ENCODE measurements around the gene TASOR2. TPM values are rescaled to one million over a fixed set of nuclear protein-coding genes. Genes with fewer than 3 reads are reported as not detected.

Gene TASOR2
- total RNA-seq, 1 donor from 2014 or later = 102 TPM

DNA sequence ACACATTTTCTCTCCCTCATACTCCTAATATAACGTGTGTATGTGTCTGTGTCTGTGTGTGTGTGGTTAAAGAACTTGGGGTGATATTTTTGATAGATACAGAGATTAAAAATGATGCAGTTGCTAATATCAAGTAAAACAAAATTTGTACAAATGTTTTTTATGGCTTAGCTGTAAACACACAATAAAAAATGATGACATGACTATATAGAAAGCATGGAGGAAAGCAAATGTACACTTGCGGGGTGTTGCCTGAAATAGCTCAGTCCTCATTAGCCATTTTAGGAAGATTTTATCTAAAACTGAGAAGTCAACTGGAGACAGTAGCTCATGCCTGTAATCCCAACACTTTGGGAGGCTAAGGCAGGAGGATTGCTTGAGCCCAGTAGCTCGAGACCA lies 5.6 kb upstream of the TASOR2 start:
- DNase-seq (ENCODE audit: low spot score in 2 of 2) (no peak), FAIRE-seq (no peak)

DNA sequence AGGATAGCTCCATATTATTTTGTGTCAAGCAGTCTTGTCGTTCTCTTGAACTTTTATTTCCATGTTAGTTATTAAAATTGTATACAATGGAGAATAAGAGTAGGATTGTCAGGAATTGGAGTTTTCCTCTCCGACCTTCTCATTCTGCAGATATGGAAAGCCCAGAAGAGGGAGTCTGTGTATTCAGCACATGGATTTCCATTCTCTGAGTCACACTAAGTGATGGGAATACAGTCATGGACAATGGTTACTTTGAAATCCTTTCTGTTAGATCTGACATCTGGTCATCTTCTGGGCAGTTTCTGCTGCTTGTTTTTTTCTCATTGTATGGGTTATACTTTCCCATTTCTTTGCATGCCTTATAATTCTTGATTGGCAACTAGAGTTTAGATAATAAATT lies 5.0 kb upstream of the TASOR2 start:
- no peak for FAIRE-seq
- no peak for DNase-seq (ENCODE audit: low spot score in 2 of 2)

- no peak for FAIRE-seq
Observed at GRCh38 chr10:5681930-5682329, 2.7 kb upstream of the TASOR2 start.

DNA sequence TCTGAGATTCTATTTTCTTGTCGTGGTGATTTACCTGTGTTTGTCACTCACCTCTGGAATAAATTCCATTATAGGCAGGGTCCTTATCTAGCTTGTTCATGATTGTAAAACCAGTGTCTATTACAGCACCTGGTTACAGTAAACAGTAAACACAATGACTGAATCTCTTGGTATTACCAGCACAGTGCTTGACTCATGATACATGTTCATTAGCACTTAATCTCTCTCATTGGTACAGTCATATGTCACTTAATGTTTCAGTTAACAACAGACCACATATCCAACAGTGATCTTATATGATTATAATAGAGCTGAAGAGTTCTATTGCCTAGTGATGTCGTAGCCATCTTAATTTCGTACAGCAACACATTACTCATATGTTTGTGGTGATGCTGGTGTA lies 1.6 kb upstream of the TASOR2 start:
- DNase-seq (ENCODE audit: low spot score in 2 of 2) (no peak), FAIRE-seq (no peak)

More at GRCh38 chr10:5681930-5682329, 2.7 kb upstream of the TASOR2 start:
- no peak for DNase-seq (ENCODE audit: low spot score in 2 of 2)

DNA sequence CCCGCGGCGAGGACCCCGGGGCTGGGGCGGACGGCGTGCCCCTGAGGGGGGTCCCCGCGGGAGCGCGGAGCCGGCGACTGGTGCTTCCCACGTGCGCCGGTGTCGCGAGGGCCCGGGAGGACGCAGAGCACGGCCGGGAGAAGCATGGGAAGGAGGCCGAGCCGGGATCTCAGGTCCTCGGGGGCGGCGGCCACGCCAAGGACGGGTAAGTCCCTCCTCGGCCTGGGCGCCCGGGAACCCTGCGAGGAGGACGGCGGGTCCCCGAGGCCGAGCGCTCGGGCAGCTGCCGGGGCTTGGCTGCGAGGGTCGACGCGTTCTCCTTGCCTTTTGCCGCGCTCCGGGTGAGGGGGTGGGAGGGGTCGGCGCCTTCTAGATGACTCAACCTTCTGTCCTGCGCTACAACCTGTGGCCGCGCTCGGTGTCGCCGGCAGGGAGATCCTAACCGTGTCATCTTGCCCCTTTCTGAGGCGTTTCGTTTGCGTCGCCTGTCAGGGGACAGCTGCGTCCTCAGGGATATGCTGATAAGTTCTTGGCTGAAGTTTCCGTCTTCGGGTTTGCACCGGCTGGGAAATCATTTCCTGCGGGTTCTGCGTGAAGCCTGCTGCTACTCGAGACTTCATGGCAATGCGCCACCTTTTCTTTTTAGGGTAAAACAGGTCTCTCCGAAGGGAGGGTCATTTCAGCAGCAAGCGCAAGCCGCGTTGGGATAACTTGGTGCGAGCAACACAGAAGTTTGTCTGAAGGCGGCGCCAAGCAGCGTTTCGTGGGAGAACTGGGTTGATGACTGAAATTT lies 529 bp downstream of the TASOR2 start:
- DNase-seq (ENCODE audit: low spot score in 2 of 2) (peak in 1 of 2 donors; percentile 58), FAIRE-seq (no peak)

DNA sequence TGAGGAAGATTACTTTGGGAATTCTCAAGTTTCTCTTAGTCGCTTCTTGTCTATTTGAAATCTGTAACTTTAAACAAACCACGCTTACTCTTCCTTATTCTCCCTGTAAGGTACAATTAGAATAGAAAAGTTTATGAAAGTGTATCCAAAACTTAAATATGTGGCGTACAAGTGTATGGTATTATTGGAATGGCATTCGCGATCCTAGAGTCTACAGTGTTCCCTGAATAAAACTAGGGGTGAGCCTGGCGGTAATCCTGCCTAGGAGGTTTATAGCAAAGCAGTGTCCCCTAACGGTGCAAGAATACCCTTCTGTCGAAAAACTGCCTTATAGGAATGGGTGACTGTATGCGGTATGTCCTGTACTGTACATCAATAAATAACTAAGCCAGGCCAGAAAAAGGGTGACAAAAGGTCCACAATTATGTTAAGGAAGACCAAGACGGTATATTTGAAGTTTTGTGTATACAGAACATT lies 1.2 kb downstream of the TASOR2 start:
- DNase-seq (ENCODE audit: low spot score in 2 of 2) = no peak
- FAIRE-seq = no peak

- FAIRE-seq = no peak
- no peak for DNase-seq (ENCODE audit: low spot score in 2 of 2)
Observed at GRCh38 chr10:5688587-5688986, 3.9 kb downstream of the TASOR2 start.

- DNase-seq (ENCODE audit: low spot score in 2 of 2) (no peak), FAIRE-seq (no peak)
Observed at GRCh38 chr10:5691786-5692185, 7.1 kb downstream of the TASOR2 start.

DNA sequence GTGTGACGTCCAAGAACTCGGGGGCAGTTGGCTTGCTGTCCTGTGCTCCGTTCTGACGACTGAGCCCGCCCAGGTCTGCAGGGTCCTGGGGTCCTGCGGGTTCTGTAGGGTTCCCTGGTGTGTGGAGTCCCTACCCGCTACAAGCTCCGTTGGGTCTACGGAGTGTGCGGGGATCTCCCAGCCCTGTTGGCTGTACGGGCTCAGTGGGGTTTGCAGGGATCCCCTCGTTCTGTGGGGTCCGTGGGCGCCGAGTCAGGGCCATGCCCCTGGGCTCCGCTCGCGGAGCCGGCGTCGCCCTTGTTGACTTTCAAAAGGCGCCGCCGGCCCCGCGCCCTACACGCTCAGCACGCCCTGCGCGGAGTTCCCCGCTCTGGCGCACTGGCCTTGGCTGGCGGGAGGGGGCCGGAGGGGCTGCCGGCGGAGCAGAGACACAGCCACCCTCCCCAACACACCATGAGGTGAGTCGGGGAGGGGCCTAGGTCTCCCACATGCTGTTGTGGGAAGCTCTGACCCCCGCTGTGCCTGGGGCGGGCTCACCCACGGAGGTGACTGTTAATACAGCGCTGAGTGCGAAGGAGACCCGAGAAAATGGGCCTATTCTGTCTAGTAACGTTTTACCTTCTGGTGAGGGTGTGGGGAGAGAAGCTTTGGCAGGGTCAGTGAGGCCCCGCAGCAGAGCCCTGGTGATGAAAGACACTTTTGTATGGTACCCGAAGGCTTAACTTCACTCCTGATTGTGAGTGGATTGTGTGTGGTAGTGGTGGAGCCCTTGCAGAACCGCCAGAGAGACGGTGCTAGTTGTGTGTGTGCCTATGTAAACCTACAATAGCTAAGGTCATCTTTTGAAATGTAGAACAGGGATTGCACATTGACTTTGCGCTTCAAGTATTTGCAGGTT lies 8.1 kb downstream of the TASOR2 start:
- no peak for FAIRE-seq

DNA sequence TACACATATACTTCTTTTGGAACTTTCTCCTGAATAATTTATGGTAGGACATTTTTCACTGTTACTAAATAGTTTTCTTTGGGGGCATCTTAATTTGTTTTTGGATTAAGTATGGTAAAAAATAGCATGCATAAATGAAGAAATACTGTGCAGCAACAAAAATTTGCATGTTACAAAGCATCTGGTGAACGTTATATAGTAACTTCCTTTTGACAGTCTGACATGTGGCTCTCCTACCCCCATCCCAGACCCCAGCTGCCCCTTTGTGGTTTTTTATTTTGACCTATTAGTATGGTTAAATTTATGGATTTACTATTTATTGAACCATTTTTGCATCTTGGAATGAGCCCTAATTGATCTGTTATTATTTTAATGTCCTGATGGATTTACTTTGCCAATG lies 9.9 kb downstream of the TASOR2 start:
- no peak for FAIRE-seq
- no peak for DNase-seq (ENCODE audit: low spot score in 2 of 2)

More for the DNA sequence above, 8.1 kb downstream of the TASOR2 start:
- DNase-seq (ENCODE audit: low spot score in 2 of 2) = peak in 1 of 2 donors; percentile 40

- no peak for DNase-seq (ENCODE audit: low spot score in 2 of 2)
- no peak for FAIRE-seq
Observed at GRCh38 chr10:5697342-5697741, 12.7 kb downstream of the TASOR2 start.

DNA sequence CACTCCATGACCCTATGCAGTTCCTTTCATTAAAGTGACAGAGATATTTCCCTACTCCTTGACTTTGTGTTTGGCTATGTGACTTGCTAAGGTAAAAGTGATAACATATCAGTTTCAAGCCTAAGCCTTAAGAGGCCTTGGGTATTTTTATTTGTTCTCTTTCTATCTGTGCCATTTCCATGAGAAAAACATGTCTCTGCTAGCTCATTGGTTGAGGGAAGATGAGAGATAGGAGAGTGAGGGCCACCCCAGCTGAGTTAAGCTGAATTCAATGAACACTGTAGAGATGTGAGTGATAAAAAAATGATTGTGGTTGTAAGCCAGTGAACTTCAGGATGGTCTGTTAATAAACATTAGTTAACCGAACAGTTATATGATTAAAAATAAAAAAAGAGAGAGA lies 13.4 kb downstream of the TASOR2 start:
- FAIRE-seq = no peak
- DNase-seq (ENCODE audit: low spot score in 2 of 2) = no peak

DNA sequence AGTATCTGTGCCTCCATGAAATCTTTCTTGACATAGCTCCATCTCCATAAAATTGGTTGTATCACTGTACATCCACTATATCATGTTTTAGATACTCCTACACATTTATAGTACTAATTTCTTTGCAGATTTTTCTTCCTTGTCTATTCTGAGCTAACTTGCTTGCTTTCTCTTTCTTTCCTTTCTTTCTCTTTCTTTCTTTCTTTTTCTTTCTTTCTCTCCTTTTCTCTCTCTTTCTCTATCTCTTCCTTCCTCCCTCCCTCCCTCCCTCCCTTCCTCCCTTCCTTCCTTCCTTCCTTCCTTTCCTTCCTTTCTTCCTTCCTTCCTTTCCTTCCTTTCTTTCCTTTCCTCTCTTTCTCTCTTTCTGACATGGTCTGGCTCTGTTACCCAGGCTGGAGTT lies 23.7 kb downstream of the TASOR2 start:
- FAIRE-seq (no peak), DNase-seq (ENCODE audit: low spot score in 2 of 2) (no peak)

- DNase-seq (ENCODE audit: low spot score in 2 of 2) (no peak), FAIRE-seq (no peak)
Observed at GRCh38 chr10:5709865-5710264, 25.2 kb downstream of the TASOR2 start.

GRCh38 chr10:5710859-5711258 lies 26.2 kb downstream of the TASOR2 start:
- DNase-seq (ENCODE audit: low spot score in 2 of 2) (no peak), FAIRE-seq (peak; percentile 81)

GRCh38 chr10:5711642-5712041 lies 27.0 kb downstream of the TASOR2 start:
- FAIRE-seq = no peak
- no peak for DNase-seq (ENCODE audit: low spot score in 2 of 2)

GRCh38 chr10:5719546-5719945 lies 34.9 kb downstream of the TASOR2 start:
- DNase-seq (ENCODE audit: low spot score in 2 of 2) (no peak), FAIRE-seq (no peak)

DNA sequence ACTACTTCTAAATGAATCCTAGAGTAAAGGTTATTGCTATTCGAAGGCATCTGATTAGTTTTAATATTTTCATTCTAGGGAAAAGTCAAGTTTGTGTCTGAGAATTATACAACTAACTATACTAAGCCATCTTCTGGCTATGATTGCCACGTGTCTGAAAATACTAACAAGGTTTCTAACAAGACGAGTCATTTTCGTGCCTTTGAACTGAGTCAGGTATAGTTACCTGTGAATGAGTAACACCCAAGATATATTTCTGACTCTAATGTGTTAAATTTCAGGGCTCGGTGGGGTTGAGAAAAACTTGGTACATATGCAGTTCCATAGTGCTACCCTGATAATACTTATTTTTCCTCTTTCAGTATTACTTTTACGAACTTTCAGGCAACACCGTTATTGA lies 35.5 kb downstream of the TASOR2 start:
- FAIRE-seq = no peak

GRCh38 chr10:5723692-5724091 lies 39.1 kb downstream of the TASOR2 start:
- no peak for DNase-seq (ENCODE audit: low spot score in 2 of 2)
- FAIRE-seq = no peak

More for the DNA sequence above, 35.5 kb downstream of the TASOR2 start:
- no peak for DNase-seq (ENCODE audit: low spot score in 2 of 2)

- no peak for DNase-seq (ENCODE audit: low spot score in 2 of 2)
- no peak for FAIRE-seq
Observed at GRCh38 chr10:5730766-5731165, 46.1 kb downstream of the TASOR2 start.

GRCh38 chr10:5731559-5731958 lies 46.9 kb downstream of the TASOR2 start:
- DNase-seq (ENCODE audit: low spot score in 2 of 2) (no peak), FAIRE-seq (no peak)
